SKM-1 treated with dmso at 0.1 percent for 144 hours (cell line): ENCODE measurements around the gene ARHGAP24.
"Not testable (repeated sequence)": the region's sequence is repeated elsewhere in the genome, so short reads cannot be mapped to it uniquely, and the experiment has no call there.

ENCODE experiments used
- DNase-seq: peaks from one replicate; lab custom pipeline; 2025; ENCODE audit not compliant: unreplicated experiment; lab: John Stamatoyannopoulos, UW

ARHGAP24 gene

GRCh38 chr4:85994576-85994975 is 519.6 kb downstream of the ARHGAP24 start:
- DNase-seq, result no peak

- no peak for DNase-seq
Observed at GRCh38 chr4:85995361-85995760, 520.4 kb downstream of the ARHGAP24 start.

- DNase-seq, result no peak
Observed at GRCh38 chr4:86001591-86001990, 526.6 kb downstream of the ARHGAP24 start.

GRCh38 chr4:86004030-86004429 is 529.1 kb downstream of the ARHGAP24 start:
- no peak for DNase-seq

- DNase-seq, result no peak
Observed at GRCh38 chr4:86006057-86006456, 531.1 kb downstream of the ARHGAP24 start.

GRCh38 chr4:86007042-86007441 is 532.1 kb downstream of the ARHGAP24 start:
- DNase-seq, result no peak

- no peak for DNase-seq
Observed at GRCh38 chr4:86011117-86011516, 536.2 kb downstream of the ARHGAP24 start.

GRCh38 chr4:86013621-86014020 is 538.7 kb downstream of the ARHGAP24 start:
- no peak for DNase-seq

- no peak for DNase-seq
Observed at GRCh38 chr4:86014599-86014998, 539.6 kb downstream of the ARHGAP24 start.

- no peak for DNase-seq
Observed at GRCh38 chr4:86015412-86016350, 540.7 kb downstream of the ARHGAP24 start.

GRCh38 chr4:86019362-86019761 is 544.4 kb downstream of the ARHGAP24 start:
- DNase-seq, result no peak

- no peak for DNase-seq
Observed at GRCh38 chr4:86019906-86020305, 545.0 kb downstream of the ARHGAP24 start.

GRCh38 chr4:86021671-86022070 is 546.7 kb downstream of the ARHGAP24 start:
- not testable (repeated sequence) for DNase-seq

GRCh38 chr4:86026720-86027119 is 551.8 kb downstream of the ARHGAP24 start:
- DNase-seq, result no peak

GRCh38 chr4:86031927-86032326 is 557.0 kb downstream of the ARHGAP24 start:
- DNase-seq, result no peak

GRCh38 chr4:86032476-86033022 is 557.6 kb downstream of the ARHGAP24 start:
- DNase-seq, result peak; percentile 81

GRCh38 chr4:86033171-86033570 is 558.2 kb downstream of the ARHGAP24 start:
- DNase-seq, result no peak

- DNase-seq, result no peak
Observed at GRCh38 chr4:86034616-86035015, 559.7 kb downstream of the ARHGAP24 start.

GRCh38 chr4:86035688-86036087 is 560.7 kb downstream of the ARHGAP24 start:
- no peak for DNase-seq

- DNase-seq, result no peak
Observed at GRCh38 chr4:86036736-86037135, 561.8 kb downstream of the ARHGAP24 start.

- DNase-seq, result no peak
Observed at GRCh38 chr4:86038037-86038436, 563.1 kb downstream of the ARHGAP24 start.
